A549 (cell line): ENCODE measurements around the gene TRMT61A. TPM values are rescaled to one million over a fixed set of nuclear protein-coding genes. Genes with fewer than 3 reads are reported as not detected.

ENCODE experiments used
- ATAC-seq, 2 experiments: fragments of 200-7000 bp in 1 of 2; fragments of >200 bp in 1 of 2; cut with Nextera tagmentation in 1 of 2; cut with Tn5 transposase in 1 of 2; 3 replicates each; pipeline versions ENCODE4 v1.8.0 to v1.9.1; 2018 to 2020; ENCODE audit warnings: mild to moderate bottlenecking in 1 of 2, moderate library complexity in 1 of 2
- CTCF ChIA-PET: fragments of 300-600 bp; sonication (Branson Sonifier 250); formaldehyde crosslinking; extraction: SDS; loops from one replicate; lab custom pipeline; 2021; ENCODE audit warnings: antibody characterized with exemption, inconsistent platforms; lab: Yijun Ruan, JAX
- POLR2A ChIA-PET: fragments of 350-600 bp; formaldehyde crosslinking; extraction: SDS; loops from one replicate; lab custom pipeline; 2021; ENCODE audit warnings: antibody characterized with exemption, inconsistent platforms; lab: Yijun Ruan, JAX
- DNase-seq, 2 experiments: peaks; one replicate each; pipeline versions ENCODE4 v3.0.0 to v3.0.0-alpha.2; 2011 to 2016; ENCODE audit warnings: low read depth in 1 of 2, low spot score in 1 of 2
- FAIRE-seq: peaks from 2 replicates; lab custom pipeline; 2011; peaks lifted over from hg19 to GRCh38; lab: Jason Lieb, UNC
- H3K27ac ChIP-seq, 2 experiments: fragments of >200 bp; sonication (Bioruptor Twin); formaldehyde crosslinking; 3 replicates each; pipeline ENCODE4 v1.5.1; 2016 to 2017
- H3K4me1 ChIP-seq: fragments of >200 bp; sonication (Bioruptor Twin); formaldehyde crosslinking; 3 replicates; pipeline ENCODE4 v1.6.1; 2016
- H3K4me2 ChIP-seq: fragments of >200 bp; sonication (Bioruptor Twin); formaldehyde crosslinking; 3 replicates; pipeline ENCODE4 v1.6.1; 2016
- H3K4me3 ChIP-seq: fragments of >200 bp; sonication (Bioruptor Twin); formaldehyde crosslinking; 3 replicates; pipeline ENCODE4 v1.5.1; 2016
- H3K9me3 ChIP-seq: fragments of >200 bp; sonication (Bioruptor Twin); formaldehyde crosslinking; 3 replicates; pipeline ENCODE4 v1.6.1; 2016
- BCL3 ChIP-seq: fragments of >200 bp; sonication (Bioruptor Twin); formaldehyde crosslinking; IDR thresholded peaks from 3 replicates; pipeline ENCODE4 v1.6.1; 2016
- CEBPB ChIP-seq, 2 experiments: fragments of >200 bp in 1 of 2; sonication (Bioruptor Twin) in 1 of 2; formaldehyde crosslinking in 1 of 2; IDR thresholded peaks; 2 replicates each; pipeline ENCODE4 v1.6.1; 2012 to 2016
- CHD4 ChIP-seq: fragments of 200-600 bp; sonication (generic); IDR thresholded peaks from 2 replicates; pipeline ENCODE4 v1.6.1; 2016; ENCODE audit warnings: antibody characterized with exemption, mild to moderate bottlenecking, borderline replicate concordance
- E2F6 ChIP-seq: IDR thresholded peaks from 2 replicates; pipeline ENCODE4 v1.6.1; 2012; ENCODE audit warnings: low read depth, borderline replicate concordance
- EHF ChIP-seq: fragments of 250-450 bp; sonication (Bioruptor Pico); IDR thresholded peaks from 2 replicates; pipeline ENCODE4 v1.5.0; 2020; ENCODE audit warnings: mild to moderate bottlenecking
- EHMT2 ChIP-seq: fragments of 200-600 bp; sonication (generic); IDR thresholded peaks from 2 replicates; pipeline ENCODE4 v1.6.1; 2016; ENCODE audit warnings: antibody characterized with exemption, low read depth, mild to moderate bottlenecking, moderate library complexity
- EP300 ChIP-seq, 2 experiments: fragments of >200 bp; sonication (Bioruptor Twin); formaldehyde crosslinking; IDR thresholded peaks; 2 replicates in 1 of 2; 3 replicates in 1 of 2; pipeline ENCODE4 v1.6.1; 2016 to 2017
- FOSB ChIP-seq: fragments of 250-450 bp; sonication (Bioruptor Pico); IDR thresholded peaks from 2 replicates; pipeline ENCODE4 v1.5.0; 2020; ENCODE audit warnings: mild to moderate bottlenecking, moderate library complexity
- FOSL2 ChIP-seq, 2 experiments: fragments of 450-650 bp in 1 of 2; fragments of >200 bp in 1 of 2; sonication (Bioruptor Twin) in 1 of 2; formaldehyde crosslinking; IDR thresholded peaks; 2 replicates each; pipeline versions ENCODE4 v1.5.0 to v1.6.1; 2016 to 2020; ENCODE audit warnings: mild to moderate bottlenecking in 1 of 2, moderate library complexity in 1 of 2
- HDAC2 ChIP-seq: fragments of 200-600 bp; sonication (generic); IDR thresholded peaks from 2 replicates; pipeline ENCODE4 v1.6.1; 2016
- HEYL ChIP-seq: fragments of 250-450 bp; sonication (Bioruptor Pico); IDR thresholded peaks from 2 replicates; pipeline ENCODE4 v1.8.0; 2021; ENCODE audit warnings: mild to moderate bottlenecking, moderate library complexity
- HOXA7 ChIP-seq: fragments of 250-450 bp; sonication (Bioruptor Pico); IDR thresholded peaks from 2 replicates; pipeline ENCODE4 v1.5.0; 2020; ENCODE audit warnings: mild to moderate bottlenecking, moderate library complexity
- HOXB13 ChIP-seq: fragments of 250-450 bp; sonication (Bioruptor Pico); IDR thresholded peaks from 2 replicates; pipeline ENCODE4 v1.5.0; 2020; ENCODE audit warnings: low read depth, mild to moderate bottlenecking, moderate library complexity
- HOXB5 ChIP-seq: fragments of 250-450 bp; sonication (Bioruptor Pico); IDR thresholded peaks from 2 replicates; pipeline ENCODE4 v1.5.0; 2020; ENCODE audit warnings: mild to moderate bottlenecking, moderate library complexity
- MAFK ChIP-seq: fragments of 450-650 bp; IDR thresholded peaks from 2 replicates; pipeline ENCODE4 v1.6.1; 2014; ENCODE audit not compliant: partially characterized antibody
- NFE2L2 ChIP-seq: fragments of 150-350 bp; conservative IDR thresholded peaks from 2 replicates; pipeline ENCODE4 v1.6.1; 2014; ENCODE audit warnings: low read length
- NR3C1 ChIP-seq: fragments of >200 bp; sonication (Bioruptor Twin); formaldehyde crosslinking; IDR thresholded peaks from 3 replicates; pipeline ENCODE4 v1.6.1; 2017
- POLR2A ChIP-seq: IDR thresholded peaks from 2 replicates; pipeline ENCODE4 v1.6.1; 2012; ENCODE audit warnings: mild to moderate bottlenecking, low read length
- RARB ChIP-seq: fragments of 250-450 bp; sonication (Bioruptor Pico); IDR thresholded peaks from 2 replicates; pipeline ENCODE4 v1.8.0; 2021; ENCODE audit warnings: mild to moderate bottlenecking, moderate library complexity
- RCOR1 ChIP-seq: fragments of 150-350 bp; IDR thresholded peaks from 2 replicates; pipeline ENCODE4 v1.6.1; 2014; ENCODE audit warnings: antibody characterized with exemption, low read length, low read depth
- RFX5 ChIP-seq: fragments of 450-650 bp; IDR thresholded peaks from 2 replicates; pipeline ENCODE4 v1.7.1; 2014; ENCODE audit warnings: antibody characterized with exemption, mild to moderate bottlenecking, moderate library complexity
- SMC3 ChIP-seq: fragments of >200 bp; sonication (Bioruptor Twin); formaldehyde crosslinking; IDR thresholded peaks from 3 replicates; pipeline ENCODE4 v1.6.1; 2018; ENCODE audit warnings: inconsistent platforms
- SREBF2 ChIP-seq: fragments of 450-650 bp; IDR thresholded peaks from 2 replicates; pipeline ENCODE4 v1.6.1; 2014; ENCODE audit warnings: mild to moderate bottlenecking, moderate library complexity
- TFCP2L1 ChIP-seq: fragments of 250-450 bp; sonication (Bioruptor Pico); IDR thresholded peaks from 2 replicates; pipeline ENCODE4 v1.5.0; 2021; ENCODE audit warnings: mild to moderate bottlenecking
- USF2 ChIP-seq: fragments of 450-650 bp; IDR thresholded peaks from 2 replicates; pipeline ENCODE4 v1.6.1; 2014; ENCODE audit warnings: antibody characterized with exemption
- ZFP36 ChIP-seq: fragments of 450-650 bp; IDR thresholded peaks from 2 replicates; pipeline ENCODE4 v1.6.1; 2014; ENCODE audit warnings: borderline replicate concordance; ENCODE audit not compliant: partially characterized antibody
- ZSCAN20 ChIP-seq: fragments of 250-450 bp; sonication (Bioruptor Pico); IDR thresholded peaks from 2 replicates; pipeline ENCODE4 v1.8.0; 2022; ENCODE audit warnings: mild to moderate bottlenecking, moderate library complexity
- WGBS: methylation state at CpG from one replicate; pipeline ENCODE4 v1.1.6; 2017; ENCODE audit errors: missing lambda C conversion rate; 5-methylcytosine and 5-hydroxymethylcytosine counted together
- polyA plus RNA-seq, 4 experiments: library from polyadenylated mRNA; depleted of rRNA in 3 of 4; stranded (reverse); fragments of >200 nt; fragmentation: RNase III in 1 of 4; extraction: RNeasy Plus Mini Kit Qiagen cat#74134 plus additional on column Dnase treatment in 1 of 4; gene quantifications; 2 replicates in 3 of 4; 3 replicates in 1 of 4; pipeline ENCODE4 v1.2.3, GENCODE V29; 2011 to 2017
- TF ChIP-seq, protein P1 (sequence below): IDR thresholded peaks from 2 replicates; pipeline ENCODE4 v1.6.1; 2012
- TF ChIP-seq, protein P2 (sequence below): fragments of 250-450 bp; sonication (Bioruptor Pico); IDR thresholded peaks from 2 replicates; pipeline ENCODE4 v1.5.0; 2021; ENCODE audit warnings: mild to moderate bottlenecking, moderate library complexity, borderline replicate concordance
- TF ChIP-seq, protein P3 (sequence below): fragments of >200 bp; sonication (Bioruptor Twin); formaldehyde crosslinking; IDR thresholded peaks from 2 replicates; pipeline ENCODE4 v1.6.1; 2016
- TF ChIP-seq, protein P4 (sequence below): IDR thresholded peaks from 2 replicates; pipeline ENCODE4 v1.6.1; 2012

TRMT61A gene
- polyA plus RNA-seq, 2 of the 4 experiments (the other 2 are of a cell fraction), result 8.3 to 19.4 TPM

DNA sequence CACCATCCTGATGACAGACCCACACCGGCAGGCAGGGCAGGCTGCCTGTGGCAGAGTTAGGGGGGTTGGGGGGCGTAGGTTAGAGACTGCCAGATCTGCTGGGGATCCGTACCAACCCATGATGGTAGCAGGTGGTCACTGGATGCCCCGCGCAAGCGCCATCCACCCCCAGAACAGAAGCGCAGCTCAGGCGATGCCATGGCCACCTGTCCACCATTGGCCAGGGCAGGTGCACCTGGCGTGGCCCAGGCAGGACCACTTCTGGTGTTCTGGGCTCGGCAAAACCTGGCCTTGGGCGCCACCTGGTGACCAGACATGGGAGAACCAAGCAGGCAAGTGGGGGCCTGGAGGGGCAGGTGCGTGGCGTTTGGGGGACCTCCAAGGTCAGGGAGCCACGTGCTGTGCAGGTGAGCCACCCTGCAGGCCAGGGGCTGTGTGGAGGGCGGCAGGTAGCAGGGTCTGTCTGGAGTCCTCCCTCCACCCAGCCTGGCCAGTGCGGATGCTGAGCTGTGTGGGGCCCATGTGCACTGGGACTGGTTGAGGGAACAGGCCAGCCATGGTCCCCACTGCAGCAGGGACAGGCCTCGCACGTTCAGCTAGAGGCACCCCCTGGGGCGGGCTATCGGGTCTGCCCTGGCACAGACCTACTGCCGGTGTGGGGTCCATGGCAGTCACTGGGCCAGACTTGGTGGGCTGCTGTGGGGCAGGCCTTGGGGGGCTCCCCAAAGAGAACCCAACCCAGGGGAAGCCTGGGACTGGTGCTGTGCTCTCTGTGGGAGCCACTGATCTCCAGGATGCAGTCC, 17.9 kb downstream of the TRMT61A start (continued):
- TF ChIP-seq USF2 (no peak), CHD4 (no peak), RFX5 (no peak), EHF (CRISPR knock-in tag) (no peak), E2F6 (no peak), RCOR1 (no peak), NFE2L2 (no peak), BCL3 (no peak), ZFP36 (no peak), TFCP2L1 (no peak), POLR2A (no peak), CEBPB (IDR thresholded peaks at IDR 0.05) (no peak), NR3C1 (no peak), MAFK (no peak), RARB (CRISPR knock-in tag) (no peak), EP300 (IDR thresholded peaks at IDR 0.05) (no peak), HDAC2 (no peak), FOSL2 (IDR thresholded peaks at IDR 0.05) (no peak), FOSL2 (CRISPR knock-in tag; IDR thresholded peaks at IDR 0.05) (no peak)

- no peak overlapping the region for H3K27ac ChIP-seq
- H3K4me1 ChIP-seq, result peaks cover 18% of the 10 kb centered on the region
- no peak for FAIRE-seq
- ChIA-PET POLR2A (no interaction called here), CTCF (interaction anchor here (0.6 to 28.8 kb wide), 11 partner anchors 11 to 853 kb away, joined by 3 to 489 read pairs (median 23); partner anchors contain the start of genes BAG5, CKB, COA8 and TRMT61A)
- no peak for DNase-seq
- H3K4me2 ChIP-seq, result no peak overlapping the region
- no peak for ATAC-seq
- TF ChIP-seq SMC3, result no peak
- no peak overlapping the region for H3K4me3 ChIP-seq
- WGBS, result 68% methylated on average over 11 of the region's 11 CpGs
- no peaks in the 10 kb centered on the region for H3K9me3 ChIP-seq
Observed at GRCh38 chr14:103547455-103547940, 18.5 kb downstream of the TRMT61A start.

DNA sequence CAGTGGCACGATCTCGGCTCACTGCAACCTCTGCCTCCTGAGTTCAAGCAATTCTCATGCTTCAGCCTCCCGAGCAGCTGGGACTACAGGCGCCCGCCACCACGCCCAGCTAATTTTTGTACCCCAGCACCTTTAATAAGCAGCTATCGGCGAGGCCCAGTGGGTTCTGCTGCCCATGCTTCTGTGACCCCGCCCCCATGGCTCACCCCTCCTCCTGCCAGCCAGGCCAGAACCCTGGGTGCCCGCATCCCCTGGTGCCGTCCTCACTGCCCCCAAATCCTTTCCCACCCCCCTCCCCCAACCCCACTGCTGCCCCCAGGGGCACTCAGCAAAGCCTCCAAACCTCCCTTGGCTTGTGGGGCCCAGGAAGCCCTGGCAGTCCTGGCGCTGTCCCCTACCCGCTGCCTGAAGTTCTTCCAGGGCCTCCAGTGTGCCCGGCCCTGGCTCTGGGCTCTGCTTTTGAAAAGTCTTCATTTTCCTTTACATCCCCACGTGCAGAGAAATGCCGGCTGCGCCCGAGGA, 19.0 kb downstream of the TRMT61A start:
- TF ChIP-seq HEYL (CRISPR knock-in tag) (no peak), ZSCAN20 (no peak), EHMT2 (no peak), HOXA7 (CRISPR knock-in tag) (no peak), RCOR1 (no peak), HOXB13 (CRISPR knock-in tag) (no peak), CHD4 (no peak), HOXB5 (CRISPR knock-in tag) (no peak), SREBF2 (no peak), FOSB (CRISPR knock-in tag) (no peak), EP300 (IDR thresholded peaks at IDR 0.05) (no peak)
- TF ChIP-seq, protein P1, sequence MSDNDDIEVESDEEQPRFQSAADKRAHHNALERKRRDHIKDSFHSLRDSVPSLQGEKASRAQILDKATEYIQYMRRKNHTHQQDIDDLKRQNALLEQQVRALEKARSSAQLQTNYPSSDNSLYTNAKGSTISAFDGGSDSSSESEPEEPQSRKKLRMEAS, result no peak
- TF ChIP-seq, protein P2, sequence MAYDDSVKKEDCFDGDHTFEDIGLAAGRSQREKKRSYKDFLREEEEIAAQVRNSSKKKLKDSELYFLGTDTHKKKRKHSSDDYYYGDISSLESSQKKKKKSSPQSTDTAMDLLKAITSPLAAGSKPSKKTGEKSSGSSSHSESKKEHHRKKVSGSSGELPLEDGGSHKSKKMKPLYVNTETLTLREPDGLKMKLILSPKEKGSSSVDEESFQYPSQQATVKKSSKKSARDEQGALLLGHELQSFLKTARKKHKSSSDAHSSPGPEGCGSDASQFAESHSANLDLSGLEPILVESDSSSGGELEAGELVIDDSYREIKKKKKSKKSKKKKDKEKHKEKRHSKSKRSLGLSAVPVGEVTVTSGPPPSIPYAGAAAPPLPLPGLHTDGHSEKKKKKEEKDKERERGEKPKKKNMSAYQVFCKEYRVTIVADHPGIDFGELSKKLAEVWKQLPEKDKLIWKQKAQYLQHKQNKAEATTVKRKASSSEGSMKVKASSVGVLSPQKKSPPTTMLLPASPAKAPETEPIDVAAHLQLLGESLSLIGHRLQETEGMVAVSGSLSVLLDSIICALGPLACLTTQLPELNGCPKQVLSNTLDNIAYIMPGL, result no peak
- TF ChIP-seq, protein P3, sequence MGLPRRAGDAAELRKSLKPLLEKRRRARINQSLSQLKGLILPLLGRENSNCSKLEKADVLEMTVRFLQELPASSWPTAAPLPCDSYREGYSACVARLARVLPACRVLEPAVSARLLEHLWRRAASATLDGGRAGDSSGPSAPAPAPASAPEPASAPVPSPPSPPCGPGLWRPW, result no peak
- TF ChIP-seq, protein P4, sequence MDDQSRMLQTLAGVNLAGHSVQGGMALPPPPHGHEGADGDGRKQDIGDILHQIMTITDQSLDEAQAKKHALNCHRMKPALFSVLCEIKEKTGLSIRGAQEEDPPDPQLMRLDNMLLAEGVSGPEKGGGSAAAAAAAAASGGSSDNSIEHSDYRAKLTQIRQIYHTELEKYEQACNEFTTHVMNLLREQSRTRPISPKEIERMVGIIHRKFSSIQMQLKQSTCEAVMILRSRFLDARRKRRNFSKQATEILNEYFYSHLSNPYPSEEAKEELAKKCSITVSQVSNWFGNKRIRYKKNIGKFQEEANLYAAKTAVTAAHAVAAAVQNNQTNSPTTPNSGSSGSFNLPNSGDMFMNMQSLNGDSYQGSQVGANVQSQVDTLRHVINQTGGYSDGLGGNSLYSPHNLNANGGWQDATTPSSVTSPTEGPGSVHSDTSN, result no peak
- POLR2A ChIA-PET, result no interaction called here
- FAIRE-seq, result no peak
- Histone ChIP-seq H3K27ac (no peak overlapping the region), H3K4me2 (no peak overlapping the region), H3K4me1 (peaks cover 18% of the 10 kb centered on the region), H3K9me3 (no peaks in the 10 kb centered on the region), H3K4me3 (no peak overlapping the region)
- no peak for ATAC-seq
- CTCF ChIA-PET, result interaction anchor here (2.8 to 28.8 kb wide), 4 partner anchors 10 to 43 kb away, joined by 23 to 489 read pairs (median 142); partner anchors contain the start of genes BAG5, CKB, COA8 and TRMT61A
- no peak for DNase-seq
- WGBS, result 86% methylated on average over 16 of the region's 18 CpGs
